ENCODE data around the gene DNAH11.

DNA sequence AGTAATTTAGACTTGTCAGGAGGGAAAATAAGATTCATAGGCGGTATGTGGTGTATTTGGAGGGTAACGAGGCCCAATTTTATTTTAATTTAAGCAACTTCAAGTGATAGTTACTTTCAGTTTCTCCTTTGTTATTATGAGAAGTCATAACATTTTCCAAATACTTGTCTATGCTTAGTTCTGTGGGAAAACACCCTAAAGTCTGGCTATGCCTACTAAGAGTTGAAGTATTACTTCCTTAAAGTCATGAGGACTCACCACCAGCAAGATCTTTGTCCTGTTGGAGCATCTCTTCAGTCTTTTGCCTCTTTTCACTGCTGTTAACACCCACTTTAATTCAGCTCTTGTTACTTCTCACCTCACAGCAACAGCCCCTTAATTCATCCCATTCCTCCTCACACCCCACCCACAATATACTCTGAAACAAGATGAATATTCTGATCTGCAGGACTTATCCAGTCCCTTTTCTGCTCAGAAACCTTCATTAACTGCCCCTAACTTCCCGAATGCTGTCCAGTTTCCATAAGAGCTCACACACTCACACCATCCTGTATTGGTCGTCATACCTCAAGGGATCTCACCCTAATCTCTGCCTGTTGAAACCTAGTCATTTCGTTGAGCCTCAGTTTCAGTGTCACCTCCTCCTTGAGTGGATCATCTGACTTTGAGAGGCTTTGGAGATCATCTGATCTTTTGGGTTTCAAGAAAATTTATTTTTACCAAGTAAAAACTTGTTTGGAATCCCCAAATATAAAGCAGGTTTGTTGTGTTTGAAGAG, 61.3 kb downstream of the DNAH11 start:
- TF ChIP-seq, protein P1, sequence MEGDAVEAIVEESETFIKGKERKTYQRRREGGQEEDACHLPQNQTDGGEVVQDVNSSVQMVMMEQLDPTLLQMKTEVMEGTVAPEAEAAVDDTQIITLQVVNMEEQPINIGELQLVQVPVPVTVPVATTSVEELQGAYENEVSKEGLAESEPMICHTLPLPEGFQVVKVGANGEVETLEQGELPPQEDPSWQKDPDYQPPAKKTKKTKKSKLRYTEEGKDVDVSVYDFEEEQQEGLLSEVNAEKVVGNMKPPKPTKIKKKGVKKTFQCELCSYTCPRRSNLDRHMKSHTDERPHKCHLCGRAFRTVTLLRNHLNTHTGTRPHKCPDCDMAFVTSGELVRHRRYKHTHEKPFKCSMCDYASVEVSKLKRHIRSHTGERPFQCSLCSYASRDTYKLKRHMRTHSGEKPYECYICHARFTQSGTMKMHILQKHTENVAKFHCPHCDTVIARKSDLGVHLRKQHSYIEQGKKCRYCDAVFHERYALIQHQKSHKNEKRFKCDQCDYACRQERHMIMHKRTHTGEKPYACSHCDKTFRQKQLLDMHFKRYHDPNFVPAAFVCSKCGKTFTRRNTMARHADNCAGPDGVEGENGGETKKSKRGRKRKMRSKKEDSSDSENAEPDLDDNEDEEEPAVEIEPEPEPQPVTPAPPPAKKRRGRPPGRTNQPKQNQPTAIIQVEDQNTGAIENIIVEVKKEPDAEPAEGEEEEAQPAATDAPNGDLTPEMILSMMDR (IDR thresholded peaks at IDR 0.05): no peak
- no peak for TF ChIP-seq ZFX (IDR thresholded peaks at IDR 0.05; ENCODE audit: borderline replicate concordance)
